Upper lobe of right lung (tissue), 1 donor: Measurements from ENCODE around the gene TUBGCP6. TPM values are rescaled to one million over a fixed set of nuclear protein-coding genes. Genes with fewer than 3 reads are reported as not detected.

Experiments used
- ATAC-seq: fragments of 200-7000 bp; cut with Tn5 transposase; one replicate; pipeline ENCODE4 v1.9.1; 2020; ENCODE audit warnings: mild to moderate bottlenecking, moderate library complexity
- DNase-seq: peaks from one replicate; pipeline ENCODE4 v3.0.0-alpha.2; 2020
- H3K27ac ChIP-seq: fragments of 200-600 bp; one replicate; pipeline ENCODE4 v1.8.0; 2022
- H3K27me3 ChIP-seq: fragments of 200-600 bp; one replicate; pipeline ENCODE4 v1.8.0; 2022; ENCODE audit warnings: mild to moderate bottlenecking
- H3K36me3 ChIP-seq: fragments of 200-600 bp; one replicate; pipeline ENCODE4 v1.8.0; 2022
- H3K4me1 ChIP-seq: fragments of 200-600 bp; one replicate; pipeline ENCODE4 v1.8.0; 2022
- H3K4me3 ChIP-seq: fragments of 200-600 bp; one replicate; pipeline ENCODE4 v1.8.0; 2022; ENCODE audit warnings: mild to moderate bottlenecking
- H3K9me3 ChIP-seq: fragments of 200-600 bp; one replicate; pipeline ENCODE4 v1.8.0; 2022
- CTCF ChIP-seq: fragments of 200-600 bp; IDR thresholded peaks from one replicate; pipeline ENCODE4 v1.8.0; 2022; ENCODE audit warnings: antibody characterized with exemption
- intact Hi-C: fragments of 100-400 bp; cut with DNase I; formaldehyde crosslinking; loops from one replicate; pipeline ENCODE4 v1.11.0; 2022
- total RNA-seq: library from RNA; stranded (reverse); fragmentation: NEBNext Ultra II Directional; extraction: Animal tissue kit (Norgen Biotek cat#: 25700); gene quantifications from one replicate; pipeline ENCODE4 v1.2.1, GENCODE V29; 2021
- donor health status: DM: no; HTN: yes; CAD: no; lungs with severe emphysema.

The TUBGCP6 gene
- total RNA-seq, 1 donor from 2014 or later = 51.3 TPM

- no peaks in the 10 kb centered on the region for H3K9me3 ChIP-seq
- H3K27me3 ChIP-seq = no peaks in the 10 kb centered on the region
- H3K27ac ChIP-seq = no peak overlapping the region
- TF ChIP-seq CTCF = no peak
- no peak overlapping the region for H3K4me3 ChIP-seq
- peaks cover 28% of the 10 kb centered on the region for H3K4me1 ChIP-seq
- intact Hi-C loops = no loop called here
- no peaks in the 10 kb centered on the region for H3K36me3 ChIP-seq
- ATAC-seq (peak; percentile 31), DNase-seq (peak; percentile 85)
These were observed 62.4 kb downstream of the TUBGCP6 start for GRCh38 chr22:50182176-50183081.

- no peaks in the 10 kb centered on the region for H3K9me3 ChIP-seq
- H3K27ac ChIP-seq = no peak overlapping the region
- no peaks in the 10 kb centered on the region for H3K36me3 ChIP-seq
- ATAC-seq (no peak), DNase-seq (no peak)
- peaks cover 19% of the 10 kb centered on the region for H3K4me1 ChIP-seq
- TF ChIP-seq CTCF = no peak
- no peak overlapping the region for H3K4me3 ChIP-seq
- intact Hi-C loops = no loop called here
- H3K27me3 ChIP-seq = no peaks in the 10 kb centered on the region
These were observed 63.9 kb downstream of the TUBGCP6 start for GRCh38 chr22:50180727-50181521.

GRCh38 chr22:50179937-50180726 is 64.7 kb downstream of the TUBGCP6 start:
- Histone ChIP-seq H3K9me3 (no peaks in the 10 kb centered on the region), H3K27ac (no peak overlapping the region), H3K36me3 (no peaks in the 10 kb centered on the region), H3K4me1 (peaks cover 16% of the 10 kb centered on the region), H3K4me3 (no peak overlapping the region), H3K27me3 (no peaks in the 10 kb centered on the region)
- TF ChIP-seq CTCF = no peak
- intact Hi-C loops = no loop called here
- ATAC-seq = no peak
- no peak for DNase-seq

- Histone ChIP-seq H3K27ac (no peak overlapping the region), H3K9me3 (no peaks in the 10 kb centered on the region), H3K36me3 (no peaks in the 10 kb centered on the region), H3K27me3 (no peaks in the 10 kb centered on the region), H3K4me1 (peaks cover 9% of the 10 kb centered on the region), H3K4me3 (no peak overlapping the region)
- intact Hi-C loops = no loop called here
- no peak for TF ChIP-seq CTCF
- no peak for DNase-seq
- no peak for ATAC-seq
These were observed 65.7 kb downstream of the TUBGCP6 start for GRCh38 chr22:50178871-50179869.
